Stomach (tissue), 4 donors: ENCODE measurements around the gene TKTL2.

ENCODE experiments used
- EP300 ChIP-seq: sonication (generic); formaldehyde crosslinking; IDR thresholded peaks from one replicate; pipeline ENCODE4 v1.6.1; 2017; ENCODE audit warnings: antibody characterized with exemption
- POLR2A ChIP-seq, 4 donors: fragments of 450-650 bp; IDR thresholded peaks; one replicate each; pipeline ENCODE4 v1.6.1; 2016; ENCODE audit warnings: antibody characterized with exemption in 4 of 4, control low read depth in 2 of 4, mild to moderate bottlenecking in 1 of 4, moderate library complexity in 1 of 4
- TF ChIP-seq, protein P1 (sequence below), 7 experiments: fragments of 450-650 bp in 4 of 7; fragments of 200-600 bp in 3 of 7; sonication (generic) in 3 of 7; IDR thresholded peaks; one replicate each; pipeline ENCODE4 v1.5.1; 2016 to 2019; ENCODE audit warnings: antibody characterized with exemption in 7 of 7, control low read depth in 2 of 7, mild to moderate bottlenecking in 1 of 7

DNA sequence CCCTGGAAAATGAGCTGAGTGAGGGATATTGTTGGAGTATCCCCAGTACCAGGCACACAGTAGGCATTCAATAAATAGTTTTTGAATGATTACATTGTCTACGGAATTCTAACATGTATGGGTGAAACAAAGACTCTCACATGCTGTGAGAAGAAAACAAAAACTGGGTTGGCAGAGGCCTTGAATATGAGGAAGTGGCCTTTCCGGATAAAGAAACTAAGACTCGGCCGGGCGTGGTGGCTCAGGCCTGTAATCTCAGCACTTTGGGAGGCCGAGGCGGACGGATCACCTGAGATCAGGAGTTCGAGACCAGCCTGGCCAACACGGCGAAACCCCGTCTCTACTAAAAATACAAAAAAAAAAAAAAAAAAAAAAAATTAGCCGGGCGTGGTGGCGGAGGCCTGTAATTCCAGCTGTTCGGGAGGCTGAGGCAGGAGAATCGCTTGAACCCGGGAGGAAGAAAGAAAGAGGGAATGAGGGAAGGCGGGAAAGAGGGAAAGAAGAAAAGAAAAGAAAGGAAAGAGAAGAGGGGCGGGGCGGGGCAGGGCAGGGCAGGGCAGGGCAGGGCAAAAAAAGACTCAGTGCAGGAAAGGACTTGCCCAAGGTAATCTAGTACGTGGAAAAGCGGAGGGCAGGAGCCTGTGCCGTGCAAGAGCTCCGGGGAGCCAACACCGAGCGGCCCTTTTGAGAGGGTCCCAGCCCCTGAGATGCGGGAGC is 20.2 kb upstream of the TKTL2 start:
- TF ChIP-seq EP300, result no peak
- no peak for TF ChIP-seq POLR2A (IDR thresholded peaks at IDR 0.05)
- TF ChIP-seq, protein P1, sequence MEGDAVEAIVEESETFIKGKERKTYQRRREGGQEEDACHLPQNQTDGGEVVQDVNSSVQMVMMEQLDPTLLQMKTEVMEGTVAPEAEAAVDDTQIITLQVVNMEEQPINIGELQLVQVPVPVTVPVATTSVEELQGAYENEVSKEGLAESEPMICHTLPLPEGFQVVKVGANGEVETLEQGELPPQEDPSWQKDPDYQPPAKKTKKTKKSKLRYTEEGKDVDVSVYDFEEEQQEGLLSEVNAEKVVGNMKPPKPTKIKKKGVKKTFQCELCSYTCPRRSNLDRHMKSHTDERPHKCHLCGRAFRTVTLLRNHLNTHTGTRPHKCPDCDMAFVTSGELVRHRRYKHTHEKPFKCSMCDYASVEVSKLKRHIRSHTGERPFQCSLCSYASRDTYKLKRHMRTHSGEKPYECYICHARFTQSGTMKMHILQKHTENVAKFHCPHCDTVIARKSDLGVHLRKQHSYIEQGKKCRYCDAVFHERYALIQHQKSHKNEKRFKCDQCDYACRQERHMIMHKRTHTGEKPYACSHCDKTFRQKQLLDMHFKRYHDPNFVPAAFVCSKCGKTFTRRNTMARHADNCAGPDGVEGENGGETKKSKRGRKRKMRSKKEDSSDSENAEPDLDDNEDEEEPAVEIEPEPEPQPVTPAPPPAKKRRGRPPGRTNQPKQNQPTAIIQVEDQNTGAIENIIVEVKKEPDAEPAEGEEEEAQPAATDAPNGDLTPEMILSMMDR (IDR thresholded peaks at IDR 0.05), result no peak
